Loucy (cell line): ENCODE data around the gene CACNA1I.

Experiments used
- H2AFZ ChIP-seq: fragments of 200-600 bp; sonication (generic); 2 replicates; pipeline ENCODE4 v1.6.0; 2016; ENCODE audit warnings: antibody characterized with exemption, mild to moderate bottlenecking, low read length, moderate library complexity
- H3F3A ChIP-seq: fragments of 200-600 bp; 2 replicates; pipeline ENCODE4 v1.6.0; 2016; ENCODE audit warnings: antibody characterized with exemption, low read depth, mild to moderate bottlenecking
- H3K27me3 ChIP-seq: fragments of 200-600 bp; sonication (generic); 2 replicates; pipeline ENCODE4 v1.6.1; 2014; ENCODE audit warnings: low read length, mild to moderate bottlenecking; ENCODE audit not compliant: insufficient read depth, poor library complexity, severe bottlenecking
- H3K36me3 ChIP-seq: fragments of 200-600 bp; sonication (generic); 2 replicates; pipeline ENCODE4 v1.6.1; 2016; ENCODE audit warnings: low read length; ENCODE audit not compliant: insufficient read depth
- H3K4me1 ChIP-seq: fragments of 200-600 bp; sonication (generic); 2 replicates; pipeline ENCODE4 v1.5.1; 2014; ENCODE audit warnings: low read length, mild to moderate bottlenecking; ENCODE audit not compliant: insufficient read depth, poor library complexity, severe bottlenecking
- H3K4me2 ChIP-seq: fragments of 200-600 bp; sonication (generic); 2 replicates; pipeline ENCODE4 v1.6.0; 2014; ENCODE audit warnings: antibody characterized with exemption, low read length, low read depth, mild to moderate bottlenecking; ENCODE audit not compliant: poor library complexity, severe bottlenecking
- H3K4me3 ChIP-seq: fragments of 200-600 bp; sonication (generic); 2 replicates; pipeline ENCODE4 v1.5.1; 2014; ENCODE audit warnings: low read length, mild to moderate bottlenecking, mixed read lengths; ENCODE audit not compliant: poor library complexity, severe bottlenecking
- H3K79me2 ChIP-seq: fragments of 200-600 bp; sonication (generic); 2 replicates; pipeline ENCODE4 v1.6.1; 2014; ENCODE audit warnings: low read length; ENCODE audit not compliant: insufficient read depth
- H3K9ac ChIP-seq: fragments of 200-600 bp; sonication (generic); 2 replicates; pipeline ENCODE4 v1.6.0; 2014; ENCODE audit warnings: mild to moderate bottlenecking, low read depth, low read length, moderate library complexity; ENCODE audit not compliant: poor library complexity, severe bottlenecking
- H3K9me2 ChIP-seq: fragments of 200-600 bp; sonication (generic); replicated peaks from 2 replicates; pipeline ENCODE4 v1.6.1; 2016; ENCODE audit warnings: low read depth, low read length, mixed read lengths
- H3K9me3 ChIP-seq: fragments of 200-600 bp; sonication (generic); 2 replicates; pipeline ENCODE4 v1.6.1; 2014; ENCODE audit warnings: mild to moderate bottlenecking, antibody characterized with exemption, low read length, low read depth; ENCODE audit not compliant: insufficient read depth
- H4K20me1 ChIP-seq: fragments of 200-600 bp; sonication (generic); 2 replicates; pipeline ENCODE4 v1.6.0; 2014; ENCODE audit warnings: antibody characterized with exemption, low read length, mild to moderate bottlenecking; ENCODE audit not compliant: insufficient read depth, poor library complexity, severe bottlenecking
- CTCF ChIP-seq: fragments of 200-600 bp; sonication (generic); conservative IDR thresholded peaks from 2 replicates; pipeline ENCODE4 v1.5.1; 2014; ENCODE audit warnings: mild to moderate bottlenecking, antibody characterized with exemption, low read length
- EZH2phosphoT487 ChIP-seq: fragments of 200-600 bp; IDR thresholded peaks from 2 replicates; pipeline ENCODE4 v1.6.1; 2018; ENCODE audit warnings: antibody characterized with exemption, mild to moderate bottlenecking, moderate library complexity, borderline replicate concordance

The CACNA1I gene

DNA sequence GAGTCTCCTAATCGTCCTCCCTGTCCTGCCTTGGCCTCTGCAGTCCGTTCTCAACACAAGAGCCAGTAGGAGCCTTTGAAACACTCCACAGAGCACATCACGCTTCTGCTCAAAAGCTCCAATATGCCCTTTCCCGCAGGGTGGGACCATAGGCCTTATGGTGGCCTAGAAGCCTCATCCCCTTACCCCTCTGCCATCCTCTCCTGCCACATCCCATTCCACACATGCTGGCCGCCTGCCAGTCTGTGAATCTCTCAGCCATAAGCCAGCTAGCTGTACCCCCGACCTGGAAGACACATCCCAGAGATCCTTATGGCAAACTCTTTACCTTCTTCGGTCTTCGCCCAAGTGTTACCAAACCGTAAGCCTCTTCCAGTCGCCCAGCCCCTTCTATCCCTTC is 165.2 kb downstream of the CACNA1I start:
- Histone ChIP-seq H3K36me3 (no peaks in the 10 kb centered on the region), H3K79me2 (no peaks in the 10 kb centered on the region), H3K4me3 (no peak overlapping the region), H2AFZ (no peak overlapping the region), H3K4me1 (no peaks in the 10 kb centered on the region), H3F3A (no peaks in the 10 kb centered on the region), H3K9me3 (no peaks in the 10 kb centered on the region), H3K9me2 (no peaks in the 10 kb centered on the region), H3K4me2 (no peak overlapping the region), H4K20me1 (no peaks in the 10 kb centered on the region), H3K9ac (no peak overlapping the region), H3K27me3 (no peaks in the 10 kb centered on the region)
- no peak for TF ChIP-seq CTCF
- TF ChIP-seq EZH2phosphoT487 = no peak

DNA sequence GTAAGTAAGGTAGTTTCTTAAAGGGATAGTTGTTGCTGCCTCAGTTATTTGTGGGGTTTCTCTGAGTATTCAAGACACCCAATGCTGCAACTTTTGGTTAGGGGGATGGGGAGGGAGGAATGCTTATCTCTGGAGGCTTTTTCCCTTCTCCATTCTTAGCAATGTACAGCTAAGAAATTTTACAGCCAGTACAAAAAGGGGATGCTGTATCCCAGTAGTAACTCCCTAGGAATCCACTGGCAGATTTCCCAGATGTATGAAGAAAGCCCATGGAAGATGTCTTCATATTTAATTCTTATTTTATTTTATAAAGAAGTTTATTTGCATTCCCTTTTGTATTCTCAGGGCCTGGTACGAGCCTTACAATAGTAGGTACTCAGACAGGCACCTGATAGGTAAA is 168.2 kb downstream of the CACNA1I start:
- Histone ChIP-seq H4K20me1 (no peaks in the 10 kb centered on the region), H3K4me2 (no peak overlapping the region), H3K27me3 (no peaks in the 10 kb centered on the region), H3K9me2 (no peaks in the 10 kb centered on the region), H3K36me3 (no peaks in the 10 kb centered on the region), H3K9me3 (no peaks in the 10 kb centered on the region), H3K4me3 (no peak overlapping the region), H3K4me1 (no peaks in the 10 kb centered on the region), H3K79me2 (no peaks in the 10 kb centered on the region), H3F3A (no peaks in the 10 kb centered on the region), H2AFZ (no peak overlapping the region), H3K9ac (no peak overlapping the region)
- TF ChIP-seq CTCF = no peak
- TF ChIP-seq EZH2phosphoT487 = no peak
